ENCODE measurements around the gene WIZ.

DNA sequence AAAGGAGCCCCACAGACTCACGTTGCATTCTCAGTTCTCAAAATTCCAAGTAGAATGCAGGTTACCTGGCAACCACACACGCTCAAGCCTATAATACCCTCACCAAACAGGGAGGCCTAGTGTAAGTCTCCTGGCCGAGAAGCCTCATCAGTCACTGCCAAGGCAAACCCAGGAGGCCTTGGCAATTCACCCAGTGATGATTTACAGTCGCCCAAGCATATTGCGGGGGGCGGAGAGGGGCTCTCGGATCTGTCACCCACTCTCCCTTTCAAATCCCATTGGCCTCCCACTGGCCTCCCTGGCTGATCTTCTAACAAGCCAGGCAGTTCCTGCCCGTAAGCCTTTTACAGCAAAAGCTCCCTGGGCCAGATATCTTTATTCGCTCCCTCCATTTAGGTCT lies 32.1 kb downstream of the WIZ start:
- TF ChIP-seq EZH2phosphoT487 (IDR thresholded peaks at IDR 0.05; ENCODE audit: borderline replicate concordance, low read length) (no peak), CTCF (IDR thresholded peaks at IDR 0.05; ENCODE audit: low read depth, low read length, poor library complexity, severe bottlenecking) (no peak)

Measured in DOHH2 (cell line).